SK-N-MC (cell line): ENCODE data around the gene ADAMTS9.

Experiments
- EZH2 ChIP-seq: fragments of 200-600 bp; sonication (generic); IDR thresholded peaks from one replicate; pipeline ENCODE4 v1.6.1; 2017; ENCODE audit warnings: antibody characterized with exemption
- FOXP2 ChIP-seq: optimal IDR thresholded peaks from 2 replicates; pipeline ENCODE3; 2011; ENCODE audit warnings: mild to moderate bottlenecking, moderate library complexity; ENCODE audit not compliant: insufficient read depth; ENCODE audit errors: extremely low read length, control extremely low read depth
- POLR2AphosphoS5 ChIP-seq: IDR thresholded peaks from 2 replicates; pipeline ENCODE4 v1.6.1; 2012; ENCODE audit warnings: mild to moderate bottlenecking, low read depth, low read length, borderline replicate concordance

GRCh38 chr3:64634417-64634816 lies 53.4 kb downstream of the ADAMTS9 start:
- TF ChIP-seq EZH2 (no peak), POLR2AphosphoS5 (no peak), FOXP2 (no peak)
